LNCaP clone FGC (cell line): Measurements from ENCODE around the gene UGGT2.
"Not testable (repeated sequence)": the region's sequence is repeated elsewhere in the genome, so short reads cannot be mapped to it uniquely, and the experiment has no call there.

Experiments
- DNase-seq: peaks from one replicate; pipeline ENCODE4 v3.0.0-alpha.2; 2011; ENCODE audit warnings: low read depth
- H3K4me3 ChIP-seq: 2 replicates; pipeline ENCODE4 v1.5.1; 2011; ENCODE audit warnings: mild to moderate bottlenecking, low read depth, low read length, control low read depth
- TF ChIP-seq, protein P1 (sequence below): IDR thresholded peaks from 2 replicates; pipeline ENCODE4 v1.5.1; 2012; ENCODE audit warnings: mild to moderate bottlenecking; ENCODE audit not compliant: control insufficient read depth, insufficient read depth; ENCODE audit errors: extremely low read depth

Gene UGGT2

DNA sequence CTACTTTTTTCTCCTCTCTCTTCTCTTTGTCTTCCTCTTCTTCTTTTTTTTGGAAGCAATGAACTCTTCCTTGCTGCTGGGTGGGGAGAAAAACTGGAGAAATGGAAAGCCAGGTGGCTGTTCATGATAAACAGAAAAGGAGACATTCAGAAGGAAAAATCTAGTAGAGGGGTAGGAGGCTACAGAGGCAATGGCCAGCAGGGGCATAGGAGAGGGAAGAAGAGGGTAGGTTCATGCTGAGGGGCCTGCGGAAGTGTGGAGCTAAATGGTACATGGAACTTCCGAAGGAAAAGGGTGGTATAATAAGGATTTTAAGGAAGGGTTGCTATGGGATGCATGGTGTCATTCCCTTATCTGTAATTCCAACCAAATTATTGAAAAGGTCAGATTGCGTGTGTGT is 19.2 kb upstream of the UGGT2 start:
- no peak overlapping the region for H3K4me3 ChIP-seq
- TF ChIP-seq, protein P1, sequence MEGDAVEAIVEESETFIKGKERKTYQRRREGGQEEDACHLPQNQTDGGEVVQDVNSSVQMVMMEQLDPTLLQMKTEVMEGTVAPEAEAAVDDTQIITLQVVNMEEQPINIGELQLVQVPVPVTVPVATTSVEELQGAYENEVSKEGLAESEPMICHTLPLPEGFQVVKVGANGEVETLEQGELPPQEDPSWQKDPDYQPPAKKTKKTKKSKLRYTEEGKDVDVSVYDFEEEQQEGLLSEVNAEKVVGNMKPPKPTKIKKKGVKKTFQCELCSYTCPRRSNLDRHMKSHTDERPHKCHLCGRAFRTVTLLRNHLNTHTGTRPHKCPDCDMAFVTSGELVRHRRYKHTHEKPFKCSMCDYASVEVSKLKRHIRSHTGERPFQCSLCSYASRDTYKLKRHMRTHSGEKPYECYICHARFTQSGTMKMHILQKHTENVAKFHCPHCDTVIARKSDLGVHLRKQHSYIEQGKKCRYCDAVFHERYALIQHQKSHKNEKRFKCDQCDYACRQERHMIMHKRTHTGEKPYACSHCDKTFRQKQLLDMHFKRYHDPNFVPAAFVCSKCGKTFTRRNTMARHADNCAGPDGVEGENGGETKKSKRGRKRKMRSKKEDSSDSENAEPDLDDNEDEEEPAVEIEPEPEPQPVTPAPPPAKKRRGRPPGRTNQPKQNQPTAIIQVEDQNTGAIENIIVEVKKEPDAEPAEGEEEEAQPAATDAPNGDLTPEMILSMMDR, result no peak
- no peak for DNase-seq

DNA sequence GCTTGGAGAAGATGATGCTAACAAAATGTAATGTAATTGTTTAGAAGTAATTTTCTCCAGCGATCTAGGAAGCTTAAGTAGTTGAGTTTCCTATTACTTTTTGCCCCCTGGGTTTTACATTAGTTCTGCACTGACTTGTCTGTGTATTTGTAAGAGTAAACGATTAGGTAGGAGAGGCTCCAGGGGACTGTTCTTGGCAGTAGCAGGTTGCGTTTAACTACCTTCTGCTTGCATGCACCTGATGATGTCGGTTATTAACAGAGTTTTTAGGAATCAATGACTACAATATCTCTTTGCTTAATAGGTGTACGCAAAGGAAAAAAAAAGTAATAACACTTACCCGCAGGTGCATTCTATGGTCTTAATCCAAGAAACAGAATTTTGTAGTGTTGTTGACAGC is 18.3 kb upstream of the UGGT2 start:
- TF ChIP-seq, protein P1, result no peak
- H3K4me3 ChIP-seq, result no peak overlapping the region
- no peak for DNase-seq

DNA sequence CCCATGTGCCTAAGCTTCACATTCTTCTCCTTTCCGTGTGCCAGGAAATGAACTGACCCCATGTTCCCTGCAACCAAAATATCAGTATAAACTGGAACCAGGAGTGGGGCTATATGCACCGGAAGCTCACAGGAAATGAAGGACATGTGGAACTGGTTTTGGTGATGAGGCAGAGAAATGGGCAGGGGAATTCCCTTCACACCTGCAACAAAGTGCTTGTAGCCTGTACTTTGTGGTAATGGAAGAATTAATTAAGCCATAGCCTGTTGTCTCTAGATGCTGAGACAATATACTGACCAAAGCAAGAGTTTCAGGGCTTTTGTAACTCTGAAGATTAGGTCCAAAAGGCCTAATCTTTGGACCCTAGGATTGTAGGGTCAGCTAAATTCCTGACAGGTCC is 15.5 kb upstream of the UGGT2 start:
- no peak for DNase-seq
- TF ChIP-seq, protein P1, result no peak
- no peak overlapping the region for H3K4me3 ChIP-seq

DNA sequence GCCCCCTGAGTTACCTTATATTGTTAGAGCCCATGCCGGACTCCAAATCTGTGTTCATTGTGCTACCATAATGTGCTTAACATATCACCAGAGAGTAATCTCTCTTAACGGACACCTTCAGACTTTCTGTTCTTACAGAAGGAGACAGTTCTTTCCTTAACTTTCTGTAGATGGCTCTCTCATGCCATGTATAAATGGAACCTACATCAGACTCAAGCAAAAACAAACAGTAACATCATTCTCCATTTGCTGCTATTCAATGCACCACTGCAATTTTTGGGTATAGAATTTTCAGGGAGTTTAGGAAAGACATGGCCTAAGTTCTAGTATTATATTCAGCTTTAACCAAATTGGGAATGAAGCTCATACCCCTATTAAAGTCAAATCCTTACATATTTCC is 12.6 kb upstream of the UGGT2 start:
- TF ChIP-seq, protein P1, result peak; percentile 34
- DNase-seq, result no peak
- H3K4me3 ChIP-seq, result no peak overlapping the region

DNA sequence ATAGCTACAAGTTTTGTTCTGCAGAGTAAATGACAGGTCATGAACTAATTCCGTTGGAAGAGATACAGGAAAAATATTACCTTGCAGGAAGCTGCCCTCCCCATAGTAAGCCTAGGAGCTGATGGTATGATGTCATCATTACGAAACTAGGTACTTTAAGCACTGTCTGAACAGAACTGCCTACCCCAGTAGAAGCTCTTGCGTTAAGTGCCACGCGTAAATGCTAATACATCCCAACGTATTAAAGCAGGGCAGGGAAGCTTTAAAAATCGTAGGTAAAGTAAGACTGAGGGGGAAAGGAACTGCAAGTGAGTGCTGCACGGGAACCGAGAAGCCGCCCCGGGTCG is 572 bp downstream of the UGGT2 start:
- TF ChIP-seq, protein P1, result no peak
- DNase-seq, result no peak
- peak overlapping the region; percentile 82 for H3K4me3 ChIP-seq

DNA sequence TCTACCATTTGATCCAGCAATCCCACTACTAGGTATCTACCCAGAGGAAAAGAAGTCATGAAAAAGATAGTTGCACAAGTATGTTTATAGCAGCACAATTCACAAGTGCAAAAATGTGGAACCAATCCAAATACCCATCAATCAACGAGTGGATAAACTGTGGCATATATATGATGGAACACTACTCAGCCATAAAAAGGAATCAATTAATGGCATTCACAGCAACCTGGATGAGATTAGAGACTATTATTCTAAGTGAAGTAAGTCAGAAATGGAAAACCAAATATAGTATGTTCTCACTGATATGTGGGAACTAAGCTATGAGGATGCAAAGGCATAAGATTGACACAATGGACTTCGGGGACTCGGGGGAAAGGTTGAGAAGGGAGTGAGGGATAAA is 1.3 kb downstream of the UGGT2 start:
- not testable (repeated sequence) for H3K4me3 ChIP-seq, DNase-seq

DNA sequence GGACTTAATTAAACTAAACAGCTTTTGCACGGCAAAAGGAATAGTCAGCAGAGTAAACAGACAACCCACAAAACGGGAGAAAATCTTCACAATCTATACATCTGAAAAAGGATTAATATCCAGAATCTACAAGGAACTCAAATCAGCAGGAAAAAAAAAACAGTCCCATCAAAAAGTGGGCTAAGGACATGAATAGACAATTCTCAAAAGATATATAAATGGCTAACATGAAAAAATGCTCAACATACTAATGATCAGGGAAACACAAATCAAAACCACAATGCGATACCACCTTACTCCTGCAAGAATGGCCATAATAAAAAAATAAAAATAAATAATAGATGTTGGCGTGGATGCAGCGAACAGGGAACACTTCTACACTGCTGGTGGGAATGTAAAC is 1.7 kb downstream of the UGGT2 start:
- H3K4me3 ChIP-seq, DNase-seq: not testable (repeated sequence)

DNA sequence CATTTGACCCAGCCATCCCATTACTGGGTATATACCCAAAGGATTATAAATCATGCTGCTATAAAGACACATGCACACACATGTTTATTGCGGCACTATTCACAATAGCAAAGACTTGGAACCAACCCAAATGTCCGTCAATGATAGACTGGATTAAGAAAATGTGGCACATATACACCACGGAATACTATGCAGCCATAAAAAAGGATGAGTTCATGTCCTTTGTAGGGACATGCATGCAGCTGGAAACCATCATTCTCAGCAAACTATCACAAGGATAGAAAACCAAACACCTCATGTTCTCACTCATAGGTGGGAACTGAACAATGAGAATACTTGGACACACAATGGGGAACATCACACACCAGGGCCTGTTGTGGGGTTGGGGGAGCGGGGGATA is 2.2 kb downstream of the UGGT2 start:
- H3K4me3 ChIP-seq, DNase-seq: not testable (repeated sequence)

DNA sequence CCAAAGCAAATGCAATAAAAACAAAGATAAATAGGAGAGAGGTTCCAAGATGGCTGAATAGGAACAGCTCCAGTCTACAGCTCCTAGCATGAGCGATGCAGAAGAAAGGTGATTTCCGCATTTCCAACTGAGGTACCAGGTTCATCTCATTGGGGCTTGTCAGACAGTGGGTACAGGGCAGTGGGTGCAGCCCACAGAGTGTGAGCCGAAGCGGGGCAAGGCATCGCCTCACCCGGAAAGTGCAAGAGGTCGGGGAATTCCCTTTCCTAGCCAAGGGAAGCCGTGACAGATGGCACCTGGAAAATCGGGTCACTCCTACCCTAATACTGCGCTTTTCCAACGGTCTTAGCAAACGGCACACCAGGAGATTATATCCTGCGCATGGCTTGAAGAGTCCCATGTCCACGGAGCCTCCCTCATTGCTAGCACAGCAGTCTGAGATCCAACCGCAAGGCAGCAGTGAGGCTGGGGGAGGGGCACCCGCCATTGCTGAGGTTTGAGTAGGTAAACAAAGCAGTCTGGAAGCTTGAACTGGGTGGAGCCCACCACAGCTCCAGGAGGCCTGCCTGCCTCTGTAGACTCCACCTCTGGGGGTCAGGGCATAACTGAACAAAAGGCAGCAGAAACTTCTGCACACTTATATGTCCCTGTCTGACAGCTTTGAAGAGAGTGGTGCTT is 6.6 kb downstream of the UGGT2 start:
- DNase-seq, H3K4me3 ChIP-seq: not testable (repeated sequence)
